OCI-LY7 (cell line): ENCODE results near the gene TEKT2. TPM values are rescaled to one million over a fixed set of nuclear protein-coding genes. Genes with fewer than 3 reads are reported as not detected.

Experiments
- BruUV-seq: library from RNA; stranded (reverse); fragments of 400-500 nt; replicated peaks from 2 replicates; lab custom pipeline; 2021; lab: Mats Ljungman, UMichigan
- CTCF ChIA-PET: fragments of 300-600 bp; sonication (Branson Sonifier 250); formaldehyde crosslinking; loops from one replicate; lab custom pipeline; 2022; ENCODE audit warnings: antibody characterized with exemption; ENCODE audit not compliant: unreplicated experiment; lab: Charles Lee
- POLR2A ChIA-PET: fragments of 300-600 bp; sonication (Branson Sonifier 250); formaldehyde crosslinking; loops from one replicate; lab custom pipeline; 2022; ENCODE audit warnings: antibody characterized with exemption; lab: Charles Lee
- DNase-seq: peaks from one replicate; pipeline ENCODE4 v3.0.0-alpha.2; 2015; ENCODE audit warnings: low spot score
- H2AFZ ChIP-seq: fragments of 200-600 bp; sonication (generic), shearing (Covaris generic); 2 replicates; pipeline ENCODE4 v1.6.1; 2014; ENCODE audit warnings: mild to moderate bottlenecking, antibody characterized with exemption, low read length, moderate library complexity
- H3K27ac ChIP-seq: fragments of 200-600 bp; sonication (generic); 2 replicates; pipeline ENCODE4 v1.5.1; 2014; ENCODE audit warnings: mixed run types, low read depth, mild to moderate bottlenecking, moderate library complexity, low read length, inconsistent platforms; ENCODE audit not compliant: poor library complexity, severe bottlenecking
- H3K36me3 ChIP-seq: fragments of 200-600 bp; sonication (generic); 2 replicates; pipeline ENCODE4 v1.6.1; 2014; ENCODE audit warnings: mild to moderate bottlenecking, antibody characterized with exemption, low read length, moderate library complexity, mixed read lengths; ENCODE audit not compliant: insufficient read depth
- H3K4me1 ChIP-seq: fragments of 200-600 bp; sonication (generic); 2 replicates; pipeline ENCODE4 v1.5.1; 2014; ENCODE audit warnings: mild to moderate bottlenecking, low read length; ENCODE audit not compliant: insufficient read depth, poor library complexity, severe bottlenecking
- H3K4me2 ChIP-seq: fragments of 200-600 bp; sonication (generic); 2 replicates; pipeline ENCODE4 v1.6.1; 2014; ENCODE audit warnings: mild to moderate bottlenecking, low read length
- H3K4me3 ChIP-seq: fragments of 200-600 bp; sonication (generic); 2 replicates; pipeline ENCODE4 v1.5.1; 2014; ENCODE audit warnings: mild to moderate bottlenecking, low read depth, low read length; ENCODE audit not compliant: poor library complexity, severe bottlenecking
- H3K79me2 ChIP-seq: fragments of 200-600 bp; sonication (generic); 2 replicates; pipeline ENCODE4 v1.6.1; 2016; ENCODE audit warnings: low read depth, mild to moderate bottlenecking, low read length, moderate library complexity, mixed read lengths; ENCODE audit not compliant: insufficient read depth
- H3K9me2 ChIP-seq: fragments of 200-600 bp; sonication (generic); 2 replicates; pipeline ENCODE4 v1.6.1; 2016; ENCODE audit warnings: mild to moderate bottlenecking, low read length, mixed read lengths; ENCODE audit not compliant: insufficient read depth
- H3K9me3 ChIP-seq: fragments of 200-600 bp; sonication (generic); 2 replicates; pipeline ENCODE4 v1.6.1; 2014; ENCODE audit warnings: mild to moderate bottlenecking, mixed run types, low read length, mixed read lengths
- H4K20me1 ChIP-seq: fragments of 200-600 bp; sonication (generic); 2 replicates; pipeline ENCODE4 v1.6.1; 2014; ENCODE audit warnings: mild to moderate bottlenecking, antibody characterized with exemption, low read length, moderate library complexity, mixed read lengths; ENCODE audit not compliant: insufficient read depth
- EZH2phosphoT487 ChIP-seq: fragments of 200-600 bp; sonication (generic); IDR thresholded peaks from 2 replicates; pipeline ENCODE4 v1.6.1; 2018; ENCODE audit warnings: low read depth, borderline replicate concordance, mild to moderate bottlenecking, mixed run types, antibody characterized with exemption, low read length, moderate library complexity, mixed read lengths
- intact Hi-C: fragments of 100-400 bp; cut with micrococcal nuclease; formaldehyde crosslinking; loops from one replicate; pipeline ENCODE4 v1.10.0; 2022; ENCODE audit not compliant: unreplicated experiment
- total RNA-seq, 2 experiments: library from RNA; depleted of rRNA in 1 of 2; stranded (reverse); fragments of >200 nt in 1 of 2; shearing (Covaris generic) in 1 of 2; gene quantifications; 2 replicates each; pipeline ENCODE4 v1.2.3, GENCODE V29; 2014 to 2022
- TF ChIP-seq, protein P1 (sequence below): fragments of 200-600 bp; sonication (generic); conservative IDR thresholded peaks from 2 replicates; pipeline ENCODE4 v1.5.1; 2014; ENCODE audit warnings: mild to moderate bottlenecking, antibody characterized with exemption, low read length, moderate library complexity, mixed read lengths

The TEKT2 gene
- total RNA-seq, 2 experiments from 2014 or later = not detected

DNA sequence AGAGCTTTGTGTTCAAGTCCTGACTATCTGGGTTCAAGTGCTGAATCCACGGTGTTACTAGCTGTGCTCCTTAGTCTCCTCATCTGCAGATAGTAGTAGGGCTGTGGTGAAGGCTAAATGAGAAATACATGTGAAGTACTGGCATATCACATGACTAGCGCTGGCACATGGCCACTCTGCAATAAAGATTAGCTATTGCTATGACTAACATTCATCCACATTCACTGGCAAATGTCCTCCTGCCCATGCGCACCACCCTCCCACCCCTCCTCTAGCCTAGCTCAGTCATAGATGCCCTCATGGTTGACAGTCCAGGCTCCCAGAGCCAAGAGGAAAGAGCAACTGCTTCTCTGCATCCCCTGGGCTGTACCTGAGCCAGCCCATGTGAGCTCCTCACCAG lies 49.6 kb downstream of the TEKT2 start:
- no peaks in the 10 kb centered on the region for H4K20me1 ChIP-seq
- no TSS peak for BruUV-seq
- no peak for TF ChIP-seq EZH2phosphoT487
- TF ChIP-seq, protein P1, sequence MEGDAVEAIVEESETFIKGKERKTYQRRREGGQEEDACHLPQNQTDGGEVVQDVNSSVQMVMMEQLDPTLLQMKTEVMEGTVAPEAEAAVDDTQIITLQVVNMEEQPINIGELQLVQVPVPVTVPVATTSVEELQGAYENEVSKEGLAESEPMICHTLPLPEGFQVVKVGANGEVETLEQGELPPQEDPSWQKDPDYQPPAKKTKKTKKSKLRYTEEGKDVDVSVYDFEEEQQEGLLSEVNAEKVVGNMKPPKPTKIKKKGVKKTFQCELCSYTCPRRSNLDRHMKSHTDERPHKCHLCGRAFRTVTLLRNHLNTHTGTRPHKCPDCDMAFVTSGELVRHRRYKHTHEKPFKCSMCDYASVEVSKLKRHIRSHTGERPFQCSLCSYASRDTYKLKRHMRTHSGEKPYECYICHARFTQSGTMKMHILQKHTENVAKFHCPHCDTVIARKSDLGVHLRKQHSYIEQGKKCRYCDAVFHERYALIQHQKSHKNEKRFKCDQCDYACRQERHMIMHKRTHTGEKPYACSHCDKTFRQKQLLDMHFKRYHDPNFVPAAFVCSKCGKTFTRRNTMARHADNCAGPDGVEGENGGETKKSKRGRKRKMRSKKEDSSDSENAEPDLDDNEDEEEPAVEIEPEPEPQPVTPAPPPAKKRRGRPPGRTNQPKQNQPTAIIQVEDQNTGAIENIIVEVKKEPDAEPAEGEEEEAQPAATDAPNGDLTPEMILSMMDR = no peak
- no peak overlapping the region for H2AFZ ChIP-seq
- intact Hi-C loops = no loop called here
- CTCF ChIA-PET = no interaction called here
- H3K27ac ChIP-seq = no peak overlapping the region
- H3K36me3 ChIP-seq = peaks cover 28% of the 10 kb centered on the region
- H3K9me2 ChIP-seq = no peaks in the 10 kb centered on the region
- no peak overlapping the region for H3K4me2 ChIP-seq
- H3K79me2 ChIP-seq = no peaks in the 10 kb centered on the region
- no peaks in the 10 kb centered on the region for H3K9me3 ChIP-seq
- H3K4me3 ChIP-seq = no peak overlapping the region
- H3K4me1 ChIP-seq = no peaks in the 10 kb centered on the region
- POLR2A ChIA-PET = interaction anchor here (0.6 to 0.8 kb wide), 2 partner anchors 36 to 120 kb away, joined by 3 read pairs; no protein-coding TSS in a partner anchor
- DNase-seq = no peak

DNA sequence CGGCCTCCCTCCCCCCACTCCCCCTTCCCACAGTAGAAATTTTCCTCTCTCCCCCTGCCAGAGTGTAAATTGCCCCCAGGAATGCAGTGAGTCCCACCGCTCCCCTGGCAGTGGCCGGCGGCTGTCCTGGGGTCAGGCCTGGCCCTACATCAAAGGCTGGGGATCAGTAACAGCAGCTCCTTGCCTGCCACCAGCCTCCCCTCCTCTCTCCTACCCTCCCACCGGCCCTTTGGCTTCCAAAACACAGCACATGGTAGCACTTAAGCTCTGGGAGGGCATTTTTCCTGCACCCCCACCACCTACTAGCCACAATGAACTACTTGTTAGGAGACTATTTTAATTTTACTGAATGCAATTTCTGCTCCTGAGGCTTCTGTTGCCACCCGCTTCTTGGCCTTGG lies 50.1 kb downstream of the TEKT2 start:
- ChIA-PET CTCF (interaction anchor here (0.6 to 1.6 kb wide), 2 partner anchors 23 to 164 kb away, joined by 3 to 4 read pairs; no protein-coding TSS in a partner anchor), POLR2A (interaction anchor here (0.6 to 0.8 kb wide), 3 partner anchors 35 to 120 kb away, joined by 3 to 4 read pairs (median 3); no protein-coding TSS in a partner anchor)
- Histone ChIP-seq H3K4me2 (no peak overlapping the region), H3K9me2 (no peaks in the 10 kb centered on the region), H3K4me1 (no peaks in the 10 kb centered on the region), H4K20me1 (no peaks in the 10 kb centered on the region), H3K36me3 (peaks cover 33% of the 10 kb centered on the region), H3K4me3 (no peak overlapping the region), H3K79me2 (no peaks in the 10 kb centered on the region), H2AFZ (no peak overlapping the region), H3K9me3 (no peaks in the 10 kb centered on the region), H3K27ac (no peak overlapping the region)
- BruUV-seq = no TSS peak
- intact Hi-C loops = loop anchor here (1.0 kb wide), 1 partner anchor 35 kb away; no protein-coding TSS in a partner anchor
- no peak for DNase-seq
- TF ChIP-seq, protein P1 = no peak
- no peak for TF ChIP-seq EZH2phosphoT487
